IMR-90 (cell line): Measurements from ENCODE around the gene ERCC3. TPM values are rescaled to one million over a fixed set of nuclear protein-coding genes. Genes with fewer than 3 reads are reported as not detected.
A peak's percentile ranks its signal among the peaks of the same experiment; 100 is the strongest.

Experiments
- ATAC-seq: fragments of 200-7000 bp; cut with Tn5 transposase; 2 replicates; pipeline ENCODE4 v1.9.1; 2020; ENCODE audit warnings: low read depth, mild to moderate bottlenecking, moderate library complexity
- BruUV-seq: library from RNA; stranded (reverse); fragments of 400-500 nt; replicated peaks from 2 replicates; lab custom pipeline; 2021; lab: Mats Ljungman, UMichigan
- CTCF ChIA-PET: fragments of 300-600 bp; formaldehyde crosslinking; extraction: SDS; loops from one replicate; lab custom pipeline; 2021; ENCODE audit warnings: antibody characterized with exemption; lab: Yijun Ruan, JAX
- POLR2A ChIA-PET: fragments of 300-600 bp; sonication (Branson Sonifier 250); formaldehyde crosslinking; loops from one replicate; lab custom pipeline; 2022; ENCODE audit warnings: antibody characterized with exemption; ENCODE audit not compliant: unreplicated experiment; lab: Charles Lee
- DNase-seq: peaks from one replicate; pipeline ENCODE4 v3.0.0; 2013
- H2AFZ ChIP-seq: replicated peaks from 2 replicates; pipeline ENCODE3; 2013; ENCODE audit warnings: low read length, mild to moderate bottlenecking; ENCODE audit not compliant: poor library complexity
- H2AK5ac ChIP-seq: 2 replicates; pipeline ENCODE4 v1.6.1; 2013; ENCODE audit warnings: low read depth, low read length, inconsistent platforms
- H2AK9ac ChIP-seq: replicated peaks from 2 replicates; pipeline ENCODE3; 2013; ENCODE audit warnings: mild to moderate bottlenecking, low read depth, low read length, moderate library complexity; ENCODE audit not compliant: poor library complexity
- H2BK120ac ChIP-seq: 2 replicates; pipeline ENCODE4 v1.6.1; 2013; ENCODE audit warnings: low read depth, low read length, inconsistent platforms
- H2BK15ac ChIP-seq: 3 replicates; pipeline ENCODE4 v1.6.1; 2013; ENCODE audit warnings: low read depth, low read length, inconsistent platforms
- H2BK20ac ChIP-seq: 2 replicates; pipeline ENCODE4 v1.6.1; 2013; ENCODE audit warnings: low read depth, mild to moderate bottlenecking, inconsistent platforms, low read length, moderate library complexity
- H2BK5ac ChIP-seq: 2 replicates; pipeline ENCODE4 v1.6.1; 2013; ENCODE audit warnings: mild to moderate bottlenecking, low read depth, low read length, inconsistent platforms; ENCODE audit not compliant: poor library complexity, severe bottlenecking
- H3K14ac ChIP-seq: replicated peaks from 2 replicates; pipeline ENCODE4 v1.6.1; 2013; ENCODE audit warnings: low read depth, low read length, inconsistent platforms
- H3K18ac ChIP-seq: 2 replicates; pipeline ENCODE4 v1.6.1; 2013; ENCODE audit warnings: low read depth, low read length, control low read depth
- H3K23ac ChIP-seq: 2 replicates; pipeline ENCODE4 v1.6.1; 2013; ENCODE audit warnings: low read depth, low read length, inconsistent platforms
- H3K27ac ChIP-seq: 2 replicates; pipeline ENCODE4 v1.5.1; 2013; ENCODE audit warnings: mild to moderate bottlenecking, control low read depth, low read length; ENCODE audit not compliant: insufficient read depth
- H3K27me3 ChIP-seq: 2 replicates; pipeline ENCODE4 v1.6.1; 2013; ENCODE audit warnings: low read length; ENCODE audit not compliant: control insufficient read depth, insufficient read depth
- H3K36me3 ChIP-seq: 2 replicates; pipeline ENCODE4 v1.6.1; 2013; ENCODE audit warnings: low read length, mixed read lengths; ENCODE audit not compliant: control insufficient read depth, insufficient read depth
- H3K4ac ChIP-seq: 2 replicates; pipeline ENCODE4 v1.6.1; 2013; ENCODE audit warnings: low read depth, low read length, inconsistent platforms
- H3K4me1 ChIP-seq: 2 replicates; pipeline ENCODE4 v1.6.1; 2013; ENCODE audit warnings: low read length, mixed read lengths; ENCODE audit not compliant: control insufficient read depth, insufficient read depth
- H3K4me2 ChIP-seq: 2 replicates; pipeline ENCODE4 v1.6.1; 2013; ENCODE audit warnings: low read depth, mild to moderate bottlenecking, control low read depth, low read length, moderate library complexity
- H3K4me3 ChIP-seq: 2 replicates; pipeline ENCODE4 v1.5.1; 2013; ENCODE audit warnings: low read depth, mild to moderate bottlenecking, control low read depth, low read length, moderate library complexity; ENCODE audit not compliant: insufficient read depth
- H3K56ac ChIP-seq: 2 replicates; pipeline ENCODE4 v1.6.1; 2013; ENCODE audit warnings: low read length, inconsistent platforms; ENCODE audit not compliant: insufficient read depth; ENCODE audit errors: extremely low read depth
- H3K79me1 ChIP-seq, 2 experiments: 2 replicates each; pipeline ENCODE4 v1.6.1; 2013; ENCODE audit warnings: low read length in 2 of 2, inconsistent platforms in 1 of 2, low read depth in 1 of 2
- H3K9ac ChIP-seq: 2 replicates; pipeline ENCODE4 v1.6.1; 2013; ENCODE audit warnings: low read depth, low read length, control low read depth
- H3K9me1 ChIP-seq: 2 replicates; pipeline ENCODE4 v1.6.1; 2013; ENCODE audit warnings: low read length, inconsistent platforms; ENCODE audit not compliant: insufficient read depth
- H3K9me3 ChIP-seq: 2 replicates; pipeline ENCODE4 v1.6.1; 2013; ENCODE audit warnings: low read length; ENCODE audit not compliant: control insufficient read depth, insufficient read depth
- H4K20me1 ChIP-seq: 2 replicates; pipeline ENCODE4 v1.6.1; 2013; ENCODE audit warnings: low read length, inconsistent platforms; ENCODE audit not compliant: insufficient read depth
- H4K5ac ChIP-seq: 2 replicates; pipeline ENCODE4 v1.6.1; 2013; ENCODE audit warnings: mild to moderate bottlenecking, low read depth, low read length, control low read depth
- H4K8ac ChIP-seq, 2 experiments: 2 replicates each; pipeline ENCODE4 v1.6.1; 2013; ENCODE audit warnings: low read depth in 2 of 2, low read length in 2 of 2, control low read depth in 1 of 2, inconsistent platforms in 1 of 2
- H4K91ac ChIP-seq: 2 replicates; pipeline ENCODE4 v1.6.1; 2013; ENCODE audit warnings: low read depth, low read length, inconsistent platforms; ENCODE audit not compliant: insufficient read depth
- BHLHE40 ChIP-seq: fragments of 150-350 bp; IDR thresholded peaks from 2 replicates; pipeline ENCODE4 v1.6.1; 2016; ENCODE audit warnings: mild to moderate bottlenecking, low read depth, low read length
- FOS ChIP-seq: fragments of 150-350 bp; IDR thresholded peaks from 2 replicates; pipeline ENCODE4 v1.6.1; 2016; ENCODE audit warnings: low read depth, low read length
- MAZ ChIP-seq: IDR thresholded peaks from 2 replicates; pipeline ENCODE4 v1.6.1; 2012; ENCODE audit warnings: low read depth, mild to moderate bottlenecking, low read length, improper control_type of control experiment, moderate library complexity, borderline replicate concordance
- NFE2L2 ChIP-seq: fragments of 150-350 bp; IDR thresholded peaks from 2 replicates; pipeline ENCODE4 v1.6.1; 2016; ENCODE audit warnings: low read depth, mild to moderate bottlenecking, low read length
- POLR2A ChIP-seq: IDR thresholded peaks from 2 replicates; pipeline ENCODE4 v1.6.1; 2012; ENCODE audit warnings: mild to moderate bottlenecking, low read depth, low read length
- RAD21 ChIP-seq: IDR thresholded peaks from 2 replicates; pipeline ENCODE4 v1.6.1; 2012; ENCODE audit warnings: low read length, improper control_type of control experiment
- SMC3 ChIP-seq: fragments of 150-350 bp; IDR thresholded peaks from 2 replicates; pipeline ENCODE4 v1.6.1; 2016; ENCODE audit warnings: low read depth, mild to moderate bottlenecking, antibody characterized with exemption, low read length, moderate library complexity
- WGBS, 2 experiments: methylation state at CpG; one replicate each; pipeline versions ENCODE4 v1.1.5 to v1.1.7; 2013; ENCODE audit warnings: missing lambda C conversion rate in 2 of 2; ENCODE audit not compliant: insufficient read length in 1 of 2; ENCODE audit errors: extremely low coverage in 2 of 2; 5-methylcytosine and 5-hydroxymethylcytosine counted together
- dilution Hi-C: fragments of 300-500 bp; cut with HindIII; formaldehyde crosslinking; loops from one replicate; pipeline ENCODE4 v1.14.3; 2018; ENCODE audit warnings: low sequenced_read_pairs; ENCODE audit not compliant: unreplicated experiment
- in situ Hi-C: fragments of 300-500 bp; cut with MboI; formaldehyde crosslinking; loops from 3 replicates; pipeline ENCODE4 v1.14.3; 2019; ENCODE audit warnings: low sequenced_read_pairs, inconsistent platforms, mixed read lengths
- intact Hi-C: fragments of 100-400 bp; cut with micrococcal nuclease; formaldehyde crosslinking; loops from 2 replicates; pipeline ENCODE4 v1.10.0; 2022
- polyA plus RNA-seq, 3 experiments: library from polyadenylated mRNA; depleted of rRNA; stranded (reverse); fragments of >200 nt; gene quantifications; 2 replicates each; pipeline ENCODE4 v1.2.3, GENCODE V29; 2012; ENCODE audit warnings: low replicate concordance in 1 of 3
- total RNA-seq: library from RNA; depleted of rRNA; stranded (reverse); fragments of >200 nt; gene quantifications from 2 replicates; pipeline ENCODE4 v1.2.3, GENCODE V29; 2012
- TF ChIP-seq, protein P1 (sequence below): fragments of 150-350 bp; IDR thresholded peaks from 2 replicates; pipeline ENCODE4 v1.6.1; 2017; ENCODE audit warnings: mild to moderate bottlenecking, antibody characterized with exemption, low read length, low read depth

Gene ERCC3
- total and polyA plus RNA-seq, 2 of the 4 experiments (the other 2 are of a cell fraction) = 43.2 to 52.0 TPM

DNA sequence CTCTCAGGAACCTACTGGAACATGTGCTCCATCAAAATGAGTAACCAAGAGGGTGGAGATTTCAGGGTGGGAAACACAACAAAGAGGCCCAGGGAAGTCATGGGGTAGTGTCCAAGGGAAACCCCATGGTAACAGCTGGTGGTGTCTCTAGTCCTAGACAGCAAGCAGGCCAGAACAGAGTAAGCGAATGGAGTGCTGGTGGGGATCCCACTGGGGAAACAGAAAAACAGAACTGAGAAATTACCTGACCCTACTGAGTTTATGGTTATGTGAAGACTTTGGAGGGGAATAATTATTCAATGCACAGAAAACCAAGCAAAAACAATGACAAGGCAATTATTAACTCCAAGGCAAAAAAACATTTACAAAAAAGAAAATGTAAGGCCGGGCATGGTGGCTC is 16.9 kb downstream of the ERCC3 start:
- dilution Hi-C loops = no loop called here
- no TSS peak for BruUV-seq
- H3K4me3 ChIP-seq = no peak overlapping the region
- peaks cover 23 to 32% of the 10 kb centered on the region in 2 experiments; a peak in 3 of 4 replicates for H3K79me1 ChIP-seq
- no peak for TF ChIP-seq NFE2L2
- TF ChIP-seq SMC3 = no peak
- TF ChIP-seq POLR2A = no peak
- no peak for TF ChIP-seq RAD21
- TF ChIP-seq, protein P1, sequence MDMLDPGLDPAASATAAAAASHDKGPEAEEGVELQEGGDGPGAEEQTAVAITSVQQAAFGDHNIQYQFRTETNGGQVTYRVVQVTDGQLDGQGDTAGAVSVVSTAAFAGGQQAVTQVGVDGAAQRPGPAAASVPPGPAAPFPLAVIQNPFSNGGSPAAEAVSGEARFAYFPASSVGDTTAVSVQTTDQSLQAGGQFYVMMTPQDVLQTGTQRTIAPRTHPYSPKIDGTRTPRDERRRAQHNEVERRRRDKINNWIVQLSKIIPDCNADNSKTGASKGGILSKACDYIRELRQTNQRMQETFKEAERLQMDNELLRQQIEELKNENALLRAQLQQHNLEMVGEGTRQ = no peak
- TF ChIP-seq MAZ = no peak
- TF ChIP-seq FOS = no peak
- no peak for TF ChIP-seq BHLHE40
- H3K4me2 ChIP-seq = no peak overlapping the region
- CTCF ChIA-PET = no interaction called here
- no peak overlapping the region for H2AK9ac ChIP-seq
- no peak overlapping the region for H3K56ac ChIP-seq
- intact Hi-C loops = no loop called here
- no peaks in the 10 kb centered on the region for H3K4me1 ChIP-seq
- H2BK120ac ChIP-seq = no peak overlapping the region
- no peak overlapping the region for H2BK5ac ChIP-seq
- H3K36me3 ChIP-seq = peaks cover 58% of the 10 kb centered on the region
- H3K18ac ChIP-seq = no peak overlapping the region
- no peak overlapping the region for H2BK15ac ChIP-seq
- no peak overlapping the region for H4K8ac ChIP-seq
- 92% methylated on average over 2 of the region's 2 CpGs; no CpG with 5 or more reads in 1 of the 2 experiments for WGBS, 2 experiments
- peaks cover 5% of the 10 kb centered on the region for H3K9me1 ChIP-seq
- H2BK20ac ChIP-seq = no peak overlapping the region
- H3K27ac ChIP-seq = no peak overlapping the region
- no peak overlapping the region for H3K9ac ChIP-seq
- no peaks in the 10 kb centered on the region for H3K27me3 ChIP-seq
- H3K9me3 ChIP-seq = no peaks in the 10 kb centered on the region
- H4K20me1 ChIP-seq = peaks cover 12% of the 10 kb centered on the region
- DNase-seq = peak; percentile 24
- H4K91ac ChIP-seq = no peak overlapping the region
- POLR2A ChIA-PET = no interaction called here
- no peak overlapping the region for H3K23ac ChIP-seq
- no peak for ATAC-seq
- H4K5ac ChIP-seq = no peak overlapping the region
- no peak overlapping the region for H3K4ac ChIP-seq
- in situ Hi-C loops = loop anchor here (25.0 kb wide), 1 partner anchor 710 kb away; no protein-coding TSS in a partner anchor
- no peak overlapping the region for H2AFZ ChIP-seq
- H3K14ac ChIP-seq = no peak overlapping the region
- H2AK5ac ChIP-seq = no peak overlapping the region
